HL-60 (cell line): ENCODE results near the gene HLTF.

Experiments used
- DNase-seq, 2 experiments: peaks; one replicate each; pipeline ENCODE4 v3.0.0-alpha.2; 2010 to 2020; ENCODE audit warnings: low read depth in 1 of 2, low spot score in 1 of 2
- H3K27ac ChIP-seq: fragments of 250-450 bp; sonication (Bioruptor Pico); replicated peaks from 2 replicates; pipeline ENCODE4 v1.5.1; 2020; ENCODE audit warnings: mild to moderate bottlenecking, moderate library complexity
- H3K27me3 ChIP-seq: fragments of 250-450 bp; sonication (Bioruptor Pico); 2 replicates; pipeline ENCODE4 v1.5.1; 2021; ENCODE audit warnings: mild to moderate bottlenecking, moderate library complexity; ENCODE audit not compliant: insufficient read depth, poor library complexity, severe bottlenecking
- H3K4me3 ChIP-seq: replicated peaks from 2 replicates; pipeline ENCODE4 v1.5.1; 2011; ENCODE audit warnings: mild to moderate bottlenecking, control low read depth, low read length; ENCODE audit not compliant: insufficient read depth
- CTCF ChIP-seq: IDR thresholded peaks from one replicate; pipeline ENCODE4 v1.5.1; 2011; ENCODE audit warnings: low read length, control low read depth, inconsistent platforms; ENCODE audit not compliant: insufficient read depth
- GABPA ChIP-seq: IDR thresholded peaks from 2 replicates; pipeline ENCODE4 v1.6.1; 2012; ENCODE audit warnings: low read depth
- POLR2AphosphoS5 ChIP-seq: IDR thresholded peaks from 2 replicates; pipeline ENCODE4 v1.6.1; 2012; ENCODE audit warnings: low read depth
- REST ChIP-seq: IDR thresholded peaks from 2 replicates; pipeline ENCODE4 v1.6.1; 2012; ENCODE audit warnings: low read depth; ENCODE audit not compliant: insufficient replicate concordance
- SPI1 ChIP-seq: IDR thresholded peaks from 2 replicates; pipeline ENCODE4 v1.6.1; 2012; ENCODE audit warnings: low read depth, mild to moderate bottlenecking, borderline replicate concordance

The HLTF gene

GRCh38 chr3:149067883-149068282 lies 18.4 kb downstream of the HLTF start:
- no peaks in the 10 kb centered on the region for H3K27me3 ChIP-seq
- TF ChIP-seq CTCF (no peak), SPI1 (no peak), REST (no peak), POLR2AphosphoS5 (no peak), GABPA (no peak)
- no peak overlapping the region for H3K4me3 ChIP-seq
- DNase-seq: no peak
- no peak overlapping the region for H3K27ac ChIP-seq

GRCh38 chr3:149061776-149062175 lies 24.6 kb downstream of the HLTF start:
- TF ChIP-seq POLR2AphosphoS5 (no peak), CTCF (no peak), REST (no peak), SPI1 (no peak), GABPA (no peak)
- no peak overlapping the region for H3K4me3 ChIP-seq
- H3K27ac ChIP-seq: no peak overlapping the region
- no peaks in the 10 kb centered on the region for H3K27me3 ChIP-seq
- DNase-seq: no peak

- no peak overlapping the region for H3K4me3 ChIP-seq
- H3K27ac ChIP-seq: no peak overlapping the region
- no peaks in the 10 kb centered on the region for H3K27me3 ChIP-seq
- TF ChIP-seq CTCF: no peak
- TF ChIP-seq REST: no peak
- TF ChIP-seq GABPA: no peak
- TF ChIP-seq SPI1: no peak
- no peak for TF ChIP-seq POLR2AphosphoS5
- DNase-seq: no peak
Measured at GRCh38 chr3:149058602-149059001, 27.7 kb downstream of the HLTF start.
